ENCODE results near the gene HEG1.

DNA sequence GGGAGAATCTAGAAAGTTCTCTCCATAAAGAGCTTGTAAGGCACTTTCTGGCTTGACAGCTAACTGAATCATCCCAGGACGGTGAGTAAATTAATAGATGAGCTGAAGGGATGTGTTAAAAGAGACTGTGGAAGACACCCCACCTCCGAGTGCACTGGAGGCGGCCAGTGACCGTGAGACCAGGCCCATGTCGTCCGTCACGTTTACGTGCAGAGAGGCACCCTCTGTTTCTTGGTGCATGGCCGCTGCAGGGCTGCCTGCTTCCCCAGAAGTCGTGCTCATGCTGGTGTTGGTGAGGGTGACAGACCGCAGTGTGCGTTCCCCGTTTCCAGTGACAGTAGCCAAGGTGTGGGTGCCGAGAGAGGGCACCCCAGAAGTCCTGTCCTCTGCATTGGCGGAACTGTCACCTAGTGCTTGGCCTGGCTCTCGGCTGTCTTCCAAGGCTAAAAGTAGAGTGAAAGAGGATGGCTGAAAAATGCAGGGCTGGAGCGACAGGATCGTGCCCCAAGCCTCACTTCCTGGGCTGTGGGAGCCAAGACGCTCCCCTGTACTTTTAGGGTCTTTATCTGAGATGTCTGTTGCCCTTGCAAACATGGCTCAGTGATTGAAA lies 41.1 kb downstream of the HEG1 start:
- TF ChIP-seq EP300 (IDR thresholded peaks at IDR 0.05; ENCODE audit: borderline replicate concordance) = no peak
- no peak for TF ChIP-seq RAD21 (IDR thresholded peaks at IDR 0.05; ENCODE audit: low read depth)
- TF ChIP-seq ZBTB7A (IDR thresholded peaks at IDR 0.05; ENCODE audit: low read depth) = no peak
- TF ChIP-seq TAF1 (IDR thresholded peaks at IDR 0.05; ENCODE audit: low read depth) = no peak
- TF ChIP-seq, protein P1, sequence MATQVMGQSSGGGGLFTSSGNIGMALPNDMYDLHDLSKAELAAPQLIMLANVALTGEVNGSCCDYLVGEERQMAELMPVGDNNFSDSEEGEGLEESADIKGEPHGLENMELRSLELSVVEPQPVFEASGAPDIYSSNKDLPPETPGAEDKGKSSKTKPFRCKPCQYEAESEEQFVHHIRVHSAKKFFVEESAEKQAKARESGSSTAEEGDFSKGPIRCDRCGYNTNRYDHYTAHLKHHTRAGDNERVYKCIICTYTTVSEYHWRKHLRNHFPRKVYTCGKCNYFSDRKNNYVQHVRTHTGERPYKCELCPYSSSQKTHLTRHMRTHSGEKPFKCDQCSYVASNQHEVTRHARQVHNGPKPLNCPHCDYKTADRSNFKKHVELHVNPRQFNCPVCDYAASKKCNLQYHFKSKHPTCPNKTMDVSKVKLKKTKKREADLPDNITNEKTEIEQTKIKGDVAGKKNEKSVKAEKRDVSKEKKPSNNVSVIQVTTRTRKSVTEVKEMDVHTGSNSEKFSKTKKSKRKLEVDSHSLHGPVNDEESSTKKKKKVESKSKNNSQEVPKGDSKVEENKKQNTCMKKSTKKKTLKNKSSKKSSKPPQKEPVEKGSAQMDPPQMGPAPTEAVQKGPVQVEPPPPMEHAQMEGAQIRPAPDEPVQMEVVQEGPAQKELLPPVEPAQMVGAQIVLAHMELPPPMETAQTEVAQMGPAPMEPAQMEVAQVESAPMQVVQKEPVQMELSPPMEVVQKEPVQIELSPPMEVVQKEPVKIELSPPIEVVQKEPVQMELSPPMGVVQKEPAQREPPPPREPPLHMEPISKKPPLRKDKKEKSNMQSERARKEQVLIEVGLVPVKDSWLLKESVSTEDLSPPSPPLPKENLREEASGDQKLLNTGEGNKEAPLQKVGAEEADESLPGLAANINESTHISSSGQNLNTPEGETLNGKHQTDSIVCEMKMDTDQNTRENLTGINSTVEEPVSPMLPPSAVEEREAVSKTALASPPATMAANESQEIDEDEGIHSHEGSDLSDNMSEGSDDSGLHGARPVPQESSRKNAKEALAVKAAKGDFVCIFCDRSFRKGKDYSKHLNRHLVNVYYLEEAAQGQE (IDR thresholded peaks at IDR 0.05; ENCODE audit: low read depth) = no peak
- TF ChIP-seq YY1 (IDR thresholded peaks at IDR 0.05; ENCODE audit: low read depth) = no peak
